Stimulated activated naive CD4-positive, alpha-beta T cell (primary cell): ENCODE measurements around the gene TM4SF20.

Source experiments
- DNase-seq, 6 experiments: peaks; one replicate each; lab custom pipeline; 2025; lab: John Stamatoyannopoulos, UW

TM4SF20 gene, protein sequence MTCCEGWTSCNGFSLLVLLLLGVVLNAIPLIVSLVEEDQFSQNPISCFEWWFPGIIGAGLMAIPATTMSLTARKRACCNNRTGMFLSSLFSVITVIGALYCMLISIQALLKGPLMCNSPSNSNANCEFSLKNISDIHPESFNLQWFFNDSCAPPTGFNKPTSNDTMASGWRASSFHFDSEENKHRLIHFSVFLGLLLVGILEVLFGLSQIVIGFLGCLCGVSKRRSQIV

DNA sequence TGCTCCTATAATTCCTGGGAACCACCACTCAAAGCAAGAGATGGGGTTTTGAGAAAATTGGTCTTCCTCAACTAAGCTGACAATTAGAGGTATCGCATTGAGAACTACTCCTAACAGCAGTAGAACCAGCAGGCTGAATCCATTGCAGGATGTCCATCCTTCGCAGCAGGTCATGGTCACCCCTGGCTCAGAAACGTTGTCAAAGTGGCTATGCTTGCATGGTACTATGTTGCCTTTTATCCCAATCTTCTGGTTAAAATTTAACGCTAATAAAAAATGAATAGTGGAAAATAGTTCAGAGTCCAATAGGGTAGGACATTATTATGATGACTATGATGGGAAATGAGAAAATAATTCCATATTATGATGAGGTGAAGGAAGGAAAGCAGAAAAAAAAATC is at the start of gene TM4SF20:
TM4SF20 (minus strand) TSS at position 212 of the 400 bp plus-strand sequence; CDS start at position 174, 38 bp downstream.
- no peak for DNase-seq

DNA sequence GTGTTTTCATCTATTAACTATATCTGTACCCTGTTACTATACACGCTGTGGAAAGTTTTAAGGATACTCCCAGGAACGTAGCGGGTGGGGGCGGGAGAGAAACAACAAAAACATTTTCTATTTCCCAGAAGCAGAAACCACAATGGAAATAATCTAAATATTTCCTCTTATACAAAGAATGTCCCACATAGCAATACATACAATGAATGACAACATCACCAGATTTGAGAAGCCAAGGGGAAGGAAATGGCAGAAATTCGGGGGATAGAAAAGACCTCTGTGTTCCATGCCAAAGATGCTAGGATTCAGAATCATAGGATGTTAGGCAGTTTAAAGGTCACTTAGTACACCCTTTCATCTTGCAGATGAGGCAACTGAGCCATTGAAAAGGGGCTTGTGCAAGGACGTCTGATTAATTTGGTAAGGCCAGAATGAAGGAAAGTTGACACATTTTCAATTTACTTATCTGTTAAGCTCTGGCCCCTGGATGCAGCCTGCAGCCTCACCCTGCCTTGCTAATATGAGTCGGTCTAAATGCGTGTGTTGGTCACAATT is 49.7 kb upstream of the TM4SF20 start:
- DNase-seq, result no peak

DNA sequence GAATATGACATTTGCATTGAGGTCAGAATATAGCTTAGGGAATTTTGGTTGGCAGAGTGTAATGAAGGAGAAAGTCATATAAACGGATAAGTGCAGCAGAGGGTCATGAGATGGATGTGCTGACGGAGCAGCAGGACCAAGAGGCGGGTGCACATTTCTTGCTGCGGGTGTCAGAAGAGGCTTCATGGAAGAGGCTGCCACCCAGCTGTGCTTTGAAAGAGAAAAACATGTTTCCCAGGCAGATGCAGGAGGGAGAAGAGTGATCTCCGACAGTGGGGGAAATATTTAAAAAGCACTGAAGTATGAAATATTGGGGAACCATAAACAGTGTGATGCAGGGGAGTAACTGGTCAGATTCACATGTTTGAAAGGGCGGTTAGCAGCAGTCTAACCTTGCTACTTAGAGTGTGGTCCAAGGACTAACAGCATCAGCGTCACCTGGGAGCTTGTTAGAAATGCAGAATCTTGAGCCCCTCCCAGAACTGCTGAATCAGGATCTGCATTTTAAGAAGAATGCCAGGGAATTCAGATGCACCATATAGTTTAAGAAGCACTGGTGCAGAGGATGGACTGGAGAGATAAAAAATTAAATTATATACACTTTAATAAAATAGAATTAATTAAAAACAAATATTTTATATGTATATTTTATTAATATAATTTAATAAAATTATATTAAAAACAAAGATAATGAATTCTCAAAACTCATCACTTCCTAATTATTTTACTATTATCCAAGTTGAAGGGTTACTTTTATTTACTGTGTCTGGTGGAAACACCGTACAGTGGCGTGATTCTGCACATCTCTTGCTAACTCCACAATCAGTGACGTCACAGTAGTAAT is 44.8 kb upstream of the TM4SF20 start:
- no peak for DNase-seq

DNA sequence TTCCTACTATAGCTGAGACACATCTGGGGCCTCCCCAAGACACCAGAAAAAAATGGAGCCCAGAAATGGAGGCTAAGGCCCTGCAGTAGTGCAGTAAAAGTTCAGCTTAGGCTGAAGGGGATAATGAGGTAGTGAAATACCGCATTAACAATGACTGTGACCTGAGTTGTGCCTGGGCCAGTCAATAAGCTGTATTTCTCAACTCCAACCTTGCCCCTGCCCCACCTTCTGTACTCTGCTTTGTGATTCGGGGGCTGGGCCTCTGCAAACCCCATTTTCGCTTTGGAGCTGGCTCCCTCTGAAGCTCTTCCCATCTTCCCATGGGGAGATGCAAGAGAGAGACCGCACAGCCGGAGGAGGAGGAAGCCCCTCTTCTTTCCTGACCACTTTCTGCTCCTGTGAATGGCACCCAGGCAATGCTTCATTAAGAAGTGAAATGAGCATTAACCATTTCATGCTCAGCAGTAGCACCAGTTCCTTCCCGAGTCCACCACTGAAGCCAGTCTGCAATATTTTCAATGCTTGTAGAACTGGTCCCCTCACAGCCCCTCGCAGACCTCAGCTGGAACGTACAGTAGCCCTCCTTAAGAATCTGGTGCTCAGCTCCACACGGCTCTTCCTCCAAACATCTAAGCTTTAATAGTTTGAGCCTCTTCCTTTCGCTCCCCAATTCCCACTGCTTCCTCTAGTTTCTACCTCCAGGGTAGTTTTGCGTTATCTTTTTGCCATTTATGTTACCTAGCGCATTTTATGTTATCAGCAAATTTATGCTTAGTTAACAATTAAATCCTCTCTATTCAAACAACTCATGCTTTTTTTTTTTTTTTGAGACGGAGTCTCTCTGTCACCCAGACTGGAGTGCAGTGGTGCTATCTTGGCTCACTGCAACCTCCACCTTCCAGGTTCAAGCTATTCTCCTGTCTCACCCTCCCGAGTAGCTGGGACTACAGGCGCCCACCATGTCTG is 41.3 kb upstream of the TM4SF20 start:
- DNase-seq, result no peak

DNA sequence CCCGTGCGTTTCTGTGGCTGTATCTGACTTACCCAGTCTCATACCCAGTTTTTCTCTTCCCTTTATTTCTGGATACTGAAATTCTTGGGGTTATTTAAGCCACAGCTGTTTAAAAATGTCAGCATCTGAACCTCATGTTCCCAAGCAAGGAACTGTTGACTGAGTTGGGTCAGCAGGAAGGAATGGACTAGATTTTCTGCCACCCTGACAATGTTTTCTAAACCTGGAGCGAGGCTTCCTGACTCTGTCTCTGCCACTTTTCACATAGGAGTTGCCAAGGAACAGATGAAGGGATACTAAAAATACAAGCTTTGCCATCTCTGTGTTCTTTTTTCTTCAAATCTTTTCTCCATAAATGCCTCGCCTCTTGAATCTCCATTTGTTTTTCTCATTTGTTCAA is 37.6 kb upstream of the TM4SF20 start:
- no peak for DNase-seq

DNA sequence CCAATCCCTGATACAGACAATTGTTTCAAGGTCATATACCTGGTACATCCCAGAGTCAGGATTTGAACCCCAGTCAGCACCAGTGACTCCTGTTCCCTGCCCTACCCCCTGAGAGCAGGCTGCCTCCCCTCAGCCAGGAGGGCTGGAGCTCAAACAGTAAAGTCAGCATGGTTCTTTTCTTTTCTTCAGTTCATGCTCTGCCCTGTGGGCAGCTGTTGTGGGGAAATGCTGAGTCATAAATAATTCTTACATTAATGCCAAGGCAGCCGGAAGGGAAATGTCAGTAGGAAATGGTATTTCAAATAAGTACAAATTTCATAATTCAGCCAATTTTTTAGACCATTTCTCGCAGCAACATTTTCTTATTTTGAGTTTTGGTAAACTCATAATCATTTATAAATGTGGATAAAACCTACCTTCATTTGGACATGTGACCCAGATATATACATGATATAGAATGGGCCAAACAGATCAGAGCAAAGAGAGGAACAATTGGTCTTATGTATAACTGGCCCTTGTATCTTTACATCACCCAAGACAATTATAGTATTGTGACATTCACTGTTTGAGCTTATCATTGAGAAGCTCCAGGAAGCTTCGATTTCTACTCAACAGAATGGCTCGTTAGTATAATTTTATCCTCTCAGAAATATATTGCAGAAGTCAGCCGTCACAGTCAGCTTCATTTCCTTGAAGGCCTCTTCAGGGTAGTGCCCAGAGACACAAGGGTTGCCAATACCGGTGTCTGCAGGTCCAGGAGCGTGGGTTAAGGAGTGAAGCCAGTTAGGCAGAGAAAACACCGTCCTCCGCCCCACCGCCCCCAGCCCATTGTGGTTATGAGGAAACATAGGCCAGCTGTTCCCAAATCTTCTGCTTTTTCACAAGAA is 36.7 kb upstream of the TM4SF20 start:
- DNase-seq, result no peak

DNA sequence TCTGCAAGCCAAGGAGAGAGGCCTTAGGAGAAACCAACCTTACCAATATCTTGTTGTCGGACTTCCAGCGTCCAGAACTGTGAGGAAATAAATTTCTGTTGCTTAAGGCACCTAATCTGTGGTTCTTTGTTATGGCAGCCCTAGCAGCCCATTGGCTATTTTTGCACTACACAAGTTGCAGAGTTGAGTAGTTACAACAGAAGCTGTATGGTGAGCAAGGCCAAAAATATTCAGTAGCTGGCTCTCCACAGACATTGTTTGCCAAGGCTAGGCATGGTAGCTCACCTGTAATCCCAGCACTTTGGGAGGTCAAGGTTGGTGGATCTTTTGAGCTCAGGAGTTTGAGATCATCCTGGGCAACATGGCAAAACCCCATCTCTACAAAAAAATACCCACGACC is 35.7 kb upstream of the TM4SF20 start:
- DNase-seq, result no peak

DNA sequence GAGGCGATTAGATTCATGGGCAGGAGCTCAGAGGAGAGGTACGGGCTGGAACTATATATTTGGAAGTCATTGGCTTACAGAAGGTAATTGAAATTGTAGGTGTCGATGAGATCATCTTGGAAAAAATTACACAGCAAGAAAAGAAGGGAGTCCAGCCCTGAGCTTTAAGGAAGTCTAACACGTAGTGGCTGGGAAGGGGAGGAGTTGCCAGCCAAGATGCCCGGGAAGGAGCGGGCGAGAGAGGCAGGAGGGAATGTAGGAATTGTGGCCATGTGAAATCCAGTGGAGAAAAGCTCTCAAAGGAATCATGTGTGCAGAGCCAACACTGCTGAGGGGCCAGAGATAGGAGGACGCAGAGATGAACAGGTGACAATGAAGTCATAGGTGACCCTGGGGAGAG is 34.3 kb upstream of the TM4SF20 start:
- no peak for DNase-seq

DNA sequence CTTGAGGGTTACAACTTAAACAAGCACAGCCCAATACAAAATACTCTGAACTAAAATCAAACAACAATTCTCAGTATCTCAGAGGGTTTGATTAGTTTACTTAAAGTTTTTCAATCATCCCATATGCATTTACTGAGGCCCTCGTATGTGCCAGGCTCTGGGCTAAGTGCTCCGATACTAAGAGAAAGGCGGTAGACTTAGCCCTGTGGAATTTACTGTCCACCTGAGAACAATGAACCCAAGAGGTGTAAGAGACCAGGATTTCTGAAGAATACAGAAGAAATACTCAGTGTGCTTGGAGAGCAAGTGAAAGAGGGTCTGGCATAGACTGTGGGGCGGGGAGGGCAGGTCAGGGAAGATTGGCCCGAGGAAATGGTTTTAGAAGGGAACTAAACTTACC is 33.8 kb upstream of the TM4SF20 start:
- no peak for DNase-seq

DNA sequence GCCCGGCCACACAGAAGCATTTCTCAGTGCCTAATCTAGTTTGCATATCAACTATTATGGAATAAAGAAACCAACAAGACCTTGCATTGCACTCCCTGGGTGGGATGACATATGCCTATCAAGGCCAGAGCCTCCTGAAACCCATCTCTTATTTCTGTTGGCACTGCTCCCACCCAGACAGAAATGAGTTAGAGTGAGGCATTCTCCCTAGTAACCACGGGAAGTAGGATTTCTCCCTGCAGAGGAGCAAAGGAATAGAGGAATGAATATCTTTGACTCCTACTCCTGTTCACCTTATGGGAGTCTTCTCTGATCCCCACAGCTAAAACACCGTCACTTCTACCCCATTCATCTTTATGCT is 32.9 kb upstream of the TM4SF20 start:
- DNase-seq, result no peak

DNA sequence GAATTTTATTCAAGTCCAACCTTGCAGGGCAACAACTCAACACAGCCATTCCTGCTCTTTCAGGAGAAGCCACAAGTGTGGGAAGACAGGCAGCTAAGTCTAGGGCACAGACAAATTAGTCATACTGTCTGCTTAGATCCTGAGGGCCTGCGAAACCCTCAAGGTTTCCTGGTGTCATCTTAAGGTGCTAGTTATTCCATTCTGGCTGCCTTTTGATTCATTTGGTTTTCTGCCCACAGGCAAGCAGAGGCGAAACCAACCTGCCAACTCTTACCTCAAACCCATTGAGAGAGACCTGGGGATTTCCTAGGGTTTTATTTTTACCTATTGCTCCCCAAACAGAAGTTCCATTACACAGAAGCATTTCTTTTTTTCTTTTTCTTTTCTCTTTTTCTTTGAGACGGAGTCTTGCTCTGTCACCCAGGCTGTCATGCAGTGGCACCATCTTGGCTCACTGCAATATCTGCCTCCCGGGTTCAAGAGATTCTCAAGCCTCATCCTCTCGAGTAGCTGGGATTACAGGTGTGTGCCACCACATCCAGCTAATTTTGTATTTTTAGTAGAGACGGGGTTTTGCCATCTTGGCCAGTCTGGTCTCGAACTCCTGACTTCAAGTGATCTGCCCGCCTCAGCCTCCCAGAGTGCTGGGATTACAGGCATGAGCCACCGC is 32.3 kb upstream of the TM4SF20 start:
- no peak for DNase-seq

DNA sequence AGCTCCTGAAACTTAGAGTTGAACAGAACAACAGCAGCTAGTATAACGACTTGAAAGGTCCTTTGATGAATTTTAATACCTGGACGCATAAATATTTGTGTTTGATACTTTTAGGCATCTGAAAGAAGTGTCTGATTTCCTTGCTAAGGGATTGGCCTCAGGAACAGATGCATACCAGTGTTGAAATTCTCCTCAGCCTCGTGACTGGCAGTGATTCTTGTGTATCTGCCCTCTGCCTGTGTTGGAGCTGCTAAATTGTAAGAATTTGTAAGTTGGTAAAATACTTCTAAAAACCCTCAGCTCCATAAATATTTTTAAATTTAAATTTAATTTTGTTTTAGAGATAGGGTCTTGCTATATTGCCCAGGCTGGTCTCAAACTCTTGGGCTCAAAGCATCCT is 31.1 kb upstream of the TM4SF20 start:
- DNase-seq, result no peak

DNA sequence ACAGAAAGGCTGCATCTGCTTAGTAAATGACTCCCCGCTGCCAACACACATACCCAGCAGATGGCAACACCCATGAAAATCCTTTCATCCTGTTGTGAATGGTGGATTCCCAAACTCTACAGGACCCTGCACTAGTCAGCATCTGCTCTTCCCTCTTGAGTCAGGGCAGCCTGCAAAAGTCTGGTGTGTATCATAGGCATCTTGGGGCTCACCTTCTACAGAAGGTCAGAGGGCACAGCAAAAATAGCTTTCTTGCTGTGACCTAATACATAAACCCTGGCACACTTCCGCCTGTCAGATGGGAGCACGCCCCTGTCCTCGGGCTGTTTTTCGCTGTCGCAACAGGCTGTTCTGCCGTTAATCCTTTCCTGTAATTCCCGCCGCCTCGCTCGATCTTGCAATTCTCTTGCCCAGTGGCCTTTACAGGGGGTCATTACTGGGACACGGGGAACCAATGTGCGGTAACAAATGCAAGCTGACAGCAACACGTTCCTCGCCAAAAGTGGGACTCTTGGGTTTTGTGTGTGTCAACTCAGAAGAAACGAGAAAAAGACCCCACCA is 28.6 kb upstream of the TM4SF20 start:
- no peak for DNase-seq

DNA sequence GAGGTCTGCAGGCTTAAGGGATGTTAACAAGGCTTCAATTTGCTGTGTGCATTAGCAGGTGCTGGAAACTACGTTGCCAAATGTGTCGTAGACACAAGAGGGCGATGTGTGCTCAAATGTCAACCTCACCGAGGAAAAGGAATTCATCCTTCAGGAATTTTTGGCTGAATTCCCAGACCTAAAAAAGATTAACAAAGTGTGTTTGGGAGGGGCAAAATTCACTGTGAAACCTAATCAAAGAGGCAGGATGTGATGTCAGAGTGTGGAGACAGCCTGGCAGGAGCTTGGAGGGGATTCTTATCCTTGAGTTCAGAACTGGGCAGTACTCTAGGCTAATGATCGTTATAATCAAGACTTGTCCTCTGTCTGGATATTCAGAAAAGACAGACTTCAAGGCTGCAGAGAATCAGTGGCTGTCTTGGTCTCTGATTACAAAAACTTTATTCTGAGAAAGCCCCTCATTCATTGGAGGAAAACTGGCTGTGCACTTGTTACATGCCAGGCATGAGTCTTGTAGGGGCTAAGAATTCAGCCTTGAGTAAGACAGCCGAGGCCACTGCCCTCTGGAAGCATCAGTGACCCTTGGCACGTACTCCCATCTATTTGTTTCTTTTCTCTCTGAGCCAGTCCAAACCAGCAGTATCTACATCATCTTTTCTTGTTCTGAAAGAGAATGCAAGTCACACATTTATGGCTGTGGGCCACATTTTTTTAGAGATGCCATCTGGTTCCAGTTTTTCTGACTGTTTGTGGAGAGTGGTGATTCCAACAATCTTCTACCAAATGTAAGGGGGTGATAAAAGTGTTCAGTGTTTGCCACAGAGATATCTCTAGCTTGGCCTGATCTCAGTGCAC is 27.3 kb upstream of the TM4SF20 start:
- peak in 1 of 6 experiments; percentile 7 for DNase-seq

DNA sequence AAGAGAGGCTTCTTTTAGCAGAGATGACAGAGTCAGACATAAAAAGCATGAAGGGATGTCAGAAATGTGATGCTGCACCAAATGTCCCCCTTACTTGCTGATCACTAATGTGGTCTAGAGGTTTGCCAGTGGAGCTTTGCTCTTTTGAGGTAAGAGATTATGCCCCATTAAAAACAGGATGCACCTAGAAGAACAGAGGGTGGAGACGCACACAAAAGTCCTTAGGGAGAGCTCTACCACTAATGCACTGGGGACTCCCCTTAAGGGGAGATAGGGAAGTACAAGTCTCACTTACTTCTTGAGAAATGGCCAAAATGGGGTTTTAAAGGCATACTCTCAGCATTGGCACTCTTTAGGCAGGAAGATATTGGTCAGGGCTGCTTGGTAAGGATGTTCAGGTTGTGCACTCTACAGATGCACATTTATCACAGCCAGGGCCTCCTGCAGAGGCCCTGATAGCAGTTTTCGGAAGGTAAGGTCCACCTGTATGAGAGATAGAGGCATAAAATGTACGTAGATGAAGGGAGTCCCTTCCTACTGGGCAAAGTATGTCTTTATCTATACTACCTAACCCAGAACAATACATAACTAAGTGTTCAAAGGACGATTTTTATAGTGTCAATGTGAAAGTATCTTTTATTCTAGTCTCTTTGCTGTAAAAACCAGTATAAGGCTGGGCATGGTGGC is 25.6 kb upstream of the TM4SF20 start:
- peak in 2 of 6 experiments; percentile 11 to 22 for DNase-seq

DNA sequence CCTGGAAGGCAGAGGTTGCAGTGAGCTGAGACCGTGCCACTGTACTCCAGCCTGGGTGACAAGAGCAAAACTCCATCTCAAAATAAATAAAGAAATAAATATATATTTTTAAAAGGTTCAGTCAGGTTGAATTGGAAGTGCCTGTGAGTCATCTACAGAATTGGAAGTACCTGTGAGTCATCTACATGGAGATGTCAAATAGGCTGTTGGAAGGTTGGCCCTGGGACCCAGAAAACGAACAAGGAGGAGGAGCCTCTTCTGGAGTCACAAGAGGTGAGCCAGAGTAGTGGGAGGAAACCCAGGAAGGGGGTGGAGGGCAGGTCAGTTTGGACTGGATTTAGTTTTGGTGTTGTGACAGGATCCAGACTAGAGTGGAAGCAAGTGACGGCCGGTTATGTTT is 23.9 kb upstream of the TM4SF20 start:
- DNase-seq, result no peak

DNA sequence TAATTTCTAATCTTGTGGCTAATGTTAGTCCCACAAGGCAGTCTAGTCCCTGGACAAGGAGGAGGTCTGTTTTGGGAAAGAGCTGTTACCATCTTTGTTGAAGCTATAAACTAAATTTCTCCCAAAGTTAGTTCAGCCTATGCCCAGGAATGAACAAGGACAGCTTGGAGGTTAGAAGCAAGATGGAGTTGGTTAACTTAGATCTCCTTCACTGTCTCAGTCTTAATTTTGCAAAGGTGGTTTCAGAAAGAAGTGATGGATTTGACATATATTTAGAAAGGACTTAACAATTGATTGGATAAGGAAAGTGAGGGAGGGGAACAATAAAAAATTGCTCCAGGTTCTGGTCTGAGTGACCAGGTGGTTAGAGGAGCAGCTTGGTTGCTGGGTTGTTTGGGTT is 23.2 kb upstream of the TM4SF20 start:
- no peak for DNase-seq

DNA sequence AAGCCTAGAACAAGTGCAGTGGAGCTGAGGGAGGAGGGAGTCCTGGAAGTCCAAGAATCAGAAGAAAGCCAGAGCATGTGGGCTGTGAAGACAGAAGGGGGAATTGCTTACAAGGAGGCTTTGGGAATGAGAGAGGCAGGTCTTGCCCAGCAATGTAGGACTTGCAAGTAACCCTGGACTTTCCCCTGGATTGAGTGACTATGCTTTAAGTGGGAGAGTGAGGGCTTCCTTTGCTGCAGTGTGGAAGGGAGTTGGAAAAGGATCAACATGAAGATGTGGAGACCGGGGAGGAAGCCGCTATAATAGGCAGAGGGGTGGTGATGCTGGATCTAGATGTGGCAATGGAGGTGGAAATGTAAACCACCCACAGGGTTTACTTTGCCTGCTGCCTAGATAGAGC is 22.4 kb upstream of the TM4SF20 start:
- DNase-seq, result no peak
